OCI-LY3 (cell line): ENCODE results near the gene FAH.

ENCODE experiments used
- H2AFZ ChIP-seq: fragments of 200-600, 300-600 bp; shearing (Covaris generic); 2 replicates; pipeline ENCODE4 v1.6.0; 2014; ENCODE audit warnings: antibody characterized with exemption, low read depth, low read length
- H3K27ac ChIP-seq: fragments of 200-600, 300-600 bp; sonication (generic); 2 replicates; pipeline ENCODE4 v1.5.1; 2014; ENCODE audit warnings: mild to moderate bottlenecking, low read length, moderate library complexity, mixed read lengths
- H3K27me3 ChIP-seq: fragments of 200-600, 300-600 bp; sonication (generic); 2 replicates; pipeline ENCODE4 v1.6.1; 2014; ENCODE audit warnings: low read depth, low read length, mixed read lengths
- H3K36me3 ChIP-seq: fragments of 200-600, 300-600 bp; sonication (generic); replicated peaks from 2 replicates; pipeline ENCODE3; 2014; ENCODE audit warnings: low read depth, low read length, mixed read lengths
- H3K4me1 ChIP-seq: fragments of 300-600, 200-600 bp; sonication (generic); 2 replicates; pipeline ENCODE4 v1.6.1; 2014; ENCODE audit warnings: low read length, mixed read lengths
- H3K4me2 ChIP-seq: fragments of 200-600, 300-600 bp; sonication (generic); 2 replicates; pipeline ENCODE4 v1.6.1; 2014; ENCODE audit warnings: low read length, mixed read lengths
- H3K4me3 ChIP-seq: fragments of 300-600, 200-600 bp; sonication (generic); 2 replicates; pipeline ENCODE4 v1.5.1; 2014; ENCODE audit warnings: antibody characterized with exemption, mild to moderate bottlenecking, low read length, moderate library complexity
- H3K79me2 ChIP-seq: fragments of 300-600, 200-600 bp; shearing (Covaris generic); 2 replicates; pipeline ENCODE4 v1.6.1; 2014; ENCODE audit warnings: mild to moderate bottlenecking, low read length, mixed read lengths
- H3K9ac ChIP-seq: fragments of 300-600, 200-600 bp; shearing (Covaris generic); 2 replicates; pipeline ENCODE4 v1.6.0; 2014; ENCODE audit warnings: mild to moderate bottlenecking, low read length, moderate library complexity
- H3K9me3 ChIP-seq: fragments of 200-600, 300-600 bp; shearing (Covaris generic); 2 replicates; pipeline ENCODE4 v1.6.1; 2014; ENCODE audit warnings: low read length, mixed read lengths; ENCODE audit not compliant: insufficient read depth
- H4K20me1 ChIP-seq: fragments of 200-600, 300-600 bp; sonication (generic); 2 replicates; pipeline ENCODE4 v1.6.1; 2016; ENCODE audit warnings: low read length, mixed read lengths; ENCODE audit not compliant: insufficient read depth
- EZH2phosphoT487 ChIP-seq: fragments of 200-600 bp; shearing (Covaris generic); IDR thresholded peaks from 2 replicates; pipeline ENCODE4 v1.6.1; 2018; ENCODE audit warnings: antibody characterized with exemption, mixed run types, low read depth
- TF ChIP-seq, protein P1 (sequence below): fragments of 200-600, 300-600 bp; sonication (generic); IDR thresholded peaks from 2 replicates; pipeline ENCODE4 v1.5.1; 2014; ENCODE audit warnings: antibody characterized with exemption, low read length, low read depth

Gene FAH

DNA sequence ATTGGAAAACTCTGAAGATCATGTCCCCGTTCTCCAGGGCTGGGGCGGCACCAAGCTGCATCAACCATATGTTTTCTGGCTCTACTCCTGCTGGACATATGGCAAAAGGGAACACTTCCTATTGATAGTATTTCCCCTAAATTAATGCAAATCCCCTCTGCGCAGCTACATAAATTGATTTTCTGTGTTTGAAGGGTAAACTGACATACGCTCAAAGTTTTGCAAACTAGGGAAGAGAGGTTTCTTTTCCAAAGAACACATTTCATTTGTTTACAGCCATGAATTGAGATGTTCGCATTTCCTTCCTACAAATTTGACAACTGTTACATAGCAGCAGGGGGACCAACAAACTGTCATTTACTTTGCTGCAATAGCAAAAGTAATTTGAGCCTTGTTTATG, 63.3 kb downstream of the FAH start:
- Histone ChIP-seq H3K27me3 (no peaks in the 10 kb centered on the region), H3K9ac (no peak overlapping the region), H3K4me1 (peaks cover 9% of the 10 kb centered on the region), H3K36me3 (no peaks in the 10 kb centered on the region), H4K20me1 (no peaks in the 10 kb centered on the region), H3K4me3 (no peak overlapping the region), H2AFZ (no peak overlapping the region), H3K9me3 (no peaks in the 10 kb centered on the region), H3K4me2 (no peak overlapping the region), H3K27ac (no peak overlapping the region), H3K79me2 (no peaks in the 10 kb centered on the region)
- no peak for TF ChIP-seq EZH2phosphoT487
- TF ChIP-seq, protein P1, sequence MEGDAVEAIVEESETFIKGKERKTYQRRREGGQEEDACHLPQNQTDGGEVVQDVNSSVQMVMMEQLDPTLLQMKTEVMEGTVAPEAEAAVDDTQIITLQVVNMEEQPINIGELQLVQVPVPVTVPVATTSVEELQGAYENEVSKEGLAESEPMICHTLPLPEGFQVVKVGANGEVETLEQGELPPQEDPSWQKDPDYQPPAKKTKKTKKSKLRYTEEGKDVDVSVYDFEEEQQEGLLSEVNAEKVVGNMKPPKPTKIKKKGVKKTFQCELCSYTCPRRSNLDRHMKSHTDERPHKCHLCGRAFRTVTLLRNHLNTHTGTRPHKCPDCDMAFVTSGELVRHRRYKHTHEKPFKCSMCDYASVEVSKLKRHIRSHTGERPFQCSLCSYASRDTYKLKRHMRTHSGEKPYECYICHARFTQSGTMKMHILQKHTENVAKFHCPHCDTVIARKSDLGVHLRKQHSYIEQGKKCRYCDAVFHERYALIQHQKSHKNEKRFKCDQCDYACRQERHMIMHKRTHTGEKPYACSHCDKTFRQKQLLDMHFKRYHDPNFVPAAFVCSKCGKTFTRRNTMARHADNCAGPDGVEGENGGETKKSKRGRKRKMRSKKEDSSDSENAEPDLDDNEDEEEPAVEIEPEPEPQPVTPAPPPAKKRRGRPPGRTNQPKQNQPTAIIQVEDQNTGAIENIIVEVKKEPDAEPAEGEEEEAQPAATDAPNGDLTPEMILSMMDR = no peak

DNA sequence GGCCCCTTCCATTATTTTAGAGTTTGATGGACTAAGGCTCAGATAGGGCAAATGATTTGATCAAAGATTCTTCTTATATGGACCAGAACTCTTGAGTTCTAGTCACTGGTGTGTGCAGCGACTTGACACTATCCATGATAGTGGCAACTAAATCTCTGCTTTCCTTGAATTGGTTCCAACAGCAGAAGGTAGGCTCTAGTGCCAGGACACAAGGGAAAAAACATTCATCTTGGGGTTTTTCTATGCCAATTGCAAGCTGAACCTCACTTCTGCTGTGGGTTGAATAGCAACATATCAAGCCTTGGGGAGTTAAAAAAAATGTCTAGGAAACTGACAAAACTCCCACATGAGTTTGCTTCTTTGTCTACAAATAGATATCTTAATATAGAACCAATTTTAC, 64.1 kb downstream of the FAH start:
- Histone ChIP-seq H3K36me3 (no peaks in the 10 kb centered on the region), H3K4me1 (peaks cover under 1% of the 10 kb centered on the region; the same call in 1 of the 2 replicates), H3K4me3 (no peak overlapping the region), H3K9me3 (no peaks in the 10 kb centered on the region), H4K20me1 (no peaks in the 10 kb centered on the region), H3K4me2 (no peak overlapping the region), H3K27ac (no peak overlapping the region), H3K27me3 (no peaks in the 10 kb centered on the region), H2AFZ (no peak overlapping the region), H3K79me2 (no peaks in the 10 kb centered on the region), H3K9ac (no peak overlapping the region)
- TF ChIP-seq, protein P1 = no peak
- no peak for TF ChIP-seq EZH2phosphoT487

DNA sequence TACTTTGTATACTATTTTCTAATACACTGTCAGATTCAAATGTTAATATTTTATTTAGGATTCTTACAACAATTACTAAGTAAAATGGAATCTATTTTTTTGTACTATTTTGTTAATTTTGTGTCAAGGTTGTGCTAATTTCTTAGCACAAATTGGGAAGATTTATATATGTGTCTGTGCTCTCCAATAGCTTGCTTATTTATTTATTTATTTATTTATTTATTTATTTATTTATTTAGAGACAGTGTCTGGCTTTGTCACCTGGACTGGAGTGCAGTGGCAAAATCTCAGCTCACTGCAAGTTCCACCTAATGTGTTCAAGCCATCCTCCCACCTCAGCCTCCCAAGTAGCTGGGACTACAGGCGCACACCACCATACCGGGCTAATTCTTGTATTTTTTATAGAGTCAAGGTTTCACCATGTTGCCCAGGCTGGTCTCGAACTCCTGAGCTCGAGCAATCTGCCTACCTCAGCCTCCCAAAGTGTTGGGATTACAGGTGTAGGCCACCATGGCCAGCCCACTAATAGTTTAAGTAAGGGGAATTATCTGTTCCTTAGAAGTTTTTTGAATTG, 64.6 kb downstream of the FAH start:
- Histone ChIP-seq H3K27me3 (no peaks in the 10 kb centered on the region), H3K9ac (no peak overlapping the region), H3K4me3 (no peak overlapping the region), H4K20me1 (no peaks in the 10 kb centered on the region), H3K36me3 (no peaks in the 10 kb centered on the region), H3K9me3 (no peaks in the 10 kb centered on the region), H3K4me1 (no peaks in the 10 kb centered on the region), H3K27ac (no peak overlapping the region), H2AFZ (no peak overlapping the region), H3K79me2 (no peaks in the 10 kb centered on the region), H3K4me2 (no peak overlapping the region)
- TF ChIP-seq, protein P1 = no peak
- no peak for TF ChIP-seq EZH2phosphoT487

DNA sequence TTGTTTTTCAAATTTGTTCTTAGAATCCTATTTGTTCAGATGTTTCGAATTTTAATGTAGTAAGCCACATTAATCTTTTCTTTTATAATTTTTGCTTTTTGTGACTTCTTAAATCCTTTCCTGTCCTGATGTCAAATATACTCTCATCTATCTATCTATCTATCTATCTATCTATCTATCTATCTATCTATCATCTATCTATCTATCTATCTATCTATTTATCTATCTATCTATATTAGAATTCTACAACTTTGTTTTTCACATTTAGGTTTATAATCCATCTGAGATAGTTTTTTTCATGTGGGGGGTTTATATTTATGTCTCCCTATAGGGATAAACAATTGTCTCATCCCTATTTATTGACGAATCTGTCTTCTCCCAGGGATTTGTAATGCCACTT, 67.2 kb downstream of the FAH start:
- Histone ChIP-seq H3K27ac (no peak overlapping the region), H3K4me3 (no peak overlapping the region), H3K4me1 (no peaks in the 10 kb centered on the region), H3K9ac (no peak overlapping the region), H3K4me2 (no peak overlapping the region), H3K79me2 (no peaks in the 10 kb centered on the region), H3K36me3 (no peaks in the 10 kb centered on the region), H4K20me1 (no peaks in the 10 kb centered on the region), H2AFZ (no peak overlapping the region), H3K9me3 (no peaks in the 10 kb centered on the region), H3K27me3 (no peaks in the 10 kb centered on the region)
- no peak for TF ChIP-seq EZH2phosphoT487
- TF ChIP-seq, protein P1 = no peak
